RWPE1 (cell line): ENCODE data around the gene CAB39.

Source experiments
- CTCF ChIA-PET: fragments of 350-600 bp; sonication (Branson Sonifier 250); formaldehyde crosslinking; extraction: SDS; loops from one replicate; lab custom pipeline; 2021; lab: Yijun Ruan, JAX
- POLR2A ChIA-PET: fragments of 400-600 bp; formaldehyde crosslinking; extraction: SDS; loops from one replicate; lab custom pipeline; 2020; ENCODE audit warnings: antibody characterized with exemption; ENCODE audit not compliant: low non-redundant PET; lab: Yijun Ruan, JAX
- DNase-seq: peaks from one replicate; pipeline ENCODE4 v3.0.0; 2012; ENCODE audit warnings: low spot score
- H3K27ac ChIP-seq: fragments of 450-650 bp; 2 replicates; pipeline ENCODE4 v1.5.1; 2017
- CTCF ChIP-seq: fragments of 450-650 bp; conservative IDR thresholded peaks from 2 replicates; pipeline ENCODE4 v1.5.1; 2017; ENCODE audit warnings: low read depth, mild to moderate bottlenecking

Gene CAB39

GRCh38 chr2:230849633-230850357, 137.2 kb downstream of the CAB39 start:
- peak; percentile 54 for DNase-seq
- H3K27ac ChIP-seq = no peak overlapping the region
- TF ChIP-seq CTCF = peak; percentile 85
- POLR2A ChIA-PET = no interaction called here
- CTCF ChIA-PET = interaction anchor here (0.6 to 0.7 kb wide), 3 partner anchors 76 to 702 kb away, joined by 3 to 5 read pairs (median 3); no protein-coding TSS in a partner anchor

GRCh38 chr2:230850358-230850658, 137.7 kb downstream of the CAB39 start:
- CTCF ChIA-PET = interaction anchor here (1.1 to 1.4 kb wide), 2 partner anchors 14 to 26 kb away, joined by 3 to 4 read pairs; no protein-coding TSS in a partner anchor
- no peak for DNase-seq
- no peak overlapping the region for H3K27ac ChIP-seq
- peak; percentile 27 for TF ChIP-seq CTCF
- POLR2A ChIA-PET = no interaction called here

- ChIA-PET CTCF (no interaction called here), POLR2A (no interaction called here)
- TF ChIP-seq CTCF = no peak
- H3K27ac ChIP-seq = no peak overlapping the region
- DNase-seq = no peak
Observed at GRCh38 chr2:230852113-230852512, 139.5 kb downstream of the CAB39 start.

DNA sequence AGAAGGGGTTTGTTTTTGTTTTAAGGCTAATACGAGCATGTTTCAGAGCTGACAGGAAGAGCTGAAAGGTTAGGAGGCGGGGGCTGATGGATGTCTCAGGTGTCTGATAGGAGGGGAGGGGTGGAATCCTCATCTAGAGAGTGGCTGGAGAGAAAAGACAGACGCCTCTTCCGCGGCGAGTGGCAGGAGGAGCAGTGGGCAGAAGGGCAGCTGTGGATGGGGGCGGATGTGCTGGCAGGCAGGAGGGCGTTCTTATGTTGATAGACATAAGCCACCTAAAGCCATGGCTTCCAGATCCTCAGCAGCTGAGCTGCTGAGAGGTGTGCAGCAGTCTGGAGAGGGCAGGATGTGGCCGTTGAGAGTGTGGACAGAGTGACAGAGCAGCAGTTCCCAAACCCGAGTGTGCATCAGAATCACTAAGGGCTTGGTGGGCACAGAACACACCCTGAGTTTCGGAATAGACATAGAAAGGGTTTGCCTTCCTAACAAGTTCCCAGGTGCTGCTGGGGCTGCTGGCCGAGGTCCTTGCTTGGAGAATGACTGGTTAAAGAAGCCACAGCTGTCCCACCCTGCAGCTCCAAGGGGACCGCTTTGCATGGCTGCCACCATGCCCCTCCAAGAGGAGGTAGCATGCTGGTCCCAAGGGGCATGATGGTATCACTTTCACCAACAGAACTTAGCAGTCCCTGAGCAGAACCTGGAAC, 149.1 kb downstream of the CAB39 start:
- ChIA-PET POLR2A (no interaction called here), CTCF (interaction anchor here (0.5 to 1.5 kb wide), 2 partner anchors 11 to 14 kb away, joined by 3 to 5 read pairs; no protein-coding TSS in a partner anchor)
- H3K27ac ChIP-seq = no peak overlapping the region
- no peak for DNase-seq
- no peak for TF ChIP-seq CTCF

DNA sequence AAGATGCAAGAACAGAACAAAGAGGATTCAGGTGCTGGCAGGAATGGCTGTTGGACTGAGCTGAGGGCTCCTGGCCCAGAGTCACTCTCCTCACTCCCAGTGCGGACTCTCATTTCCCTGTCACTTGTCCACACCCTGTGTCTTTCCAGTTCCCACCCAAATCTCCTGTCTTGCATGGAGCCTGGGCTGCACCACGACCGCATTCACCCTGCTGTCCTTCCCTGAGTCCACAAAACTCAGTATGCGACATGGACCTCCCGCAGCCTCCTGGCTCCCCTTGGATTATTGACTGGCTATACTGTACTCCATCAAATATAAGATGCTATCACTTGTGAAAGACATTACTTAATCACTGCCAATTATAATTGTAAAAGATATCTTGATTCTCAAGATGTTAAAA, 149.7 kb downstream of the CAB39 start:
- CTCF ChIA-PET = interaction anchor here (0.5 to 1.5 kb wide), 2 partner anchors 11 to 15 kb away, joined by 3 to 5 read pairs; no protein-coding TSS in a partner anchor
- DNase-seq = no peak
- no peak overlapping the region for H3K27ac ChIP-seq
- POLR2A ChIA-PET = no interaction called here
- no peak for TF ChIP-seq CTCF

- ChIA-PET CTCF (interaction anchor here (1.5 kb wide), 1 partner anchor 16 kb away, joined by 3 read pairs; no protein-coding TSS in a partner anchor), POLR2A (no interaction called here)
- DNase-seq = no peak
- no peak for TF ChIP-seq CTCF
- no peak overlapping the region for H3K27ac ChIP-seq
Observed at GRCh38 chr2:230863031-230863430, 150.4 kb downstream of the CAB39 start.
